GM19397 (cell line): ENCODE results near the gene HOXC11.

Experiments
- ATAC-seq: cut with Tn5 transposase; IDR thresholded peaks from one replicate; pipeline ENCODE4 v1.9.1; 2021; ENCODE audit warnings: mild to moderate bottlenecking, moderate library complexity; ENCODE audit not compliant: unreplicated experiment

The HOXC11 gene

GRCh38 chr12:53972722-53973235 is at the start of gene HOXC11:
Gene HOXC11, plus strand, starts transcription at chr12:53973126. Its CDS starts 116 bp downstream, at chr12:53973242.
- ATAC-seq: no peak

GRCh38 chr12:53924521-53925405 is 48.2 kb upstream of the HOXC11 start:
- no peak for ATAC-seq

- no peak for ATAC-seq
These were observed 45.5 kb upstream of the HOXC11 start for GRCh38 chr12:53927220-53928029.

GRCh38 chr12:53928054-53928835 is 44.7 kb upstream of the HOXC11 start:
- no peak for ATAC-seq

- ATAC-seq: no peak
These were observed 43.4 kb upstream of the HOXC11 start for GRCh38 chr12:53929527-53929926.

- no peak for ATAC-seq
These were observed 42.2 kb upstream of the HOXC11 start for GRCh38 chr12:53930591-53931255.

- ATAC-seq: no peak
These were observed 40.9 kb upstream of the HOXC11 start for GRCh38 chr12:53931844-53932581.

GRCh38 chr12:53932915-53933314 is 40.0 kb upstream of the HOXC11 start:
- no peak for ATAC-seq

GRCh38 chr12:53935383-53936341 is 37.3 kb upstream of the HOXC11 start:
- ATAC-seq: no peak

- no peak for ATAC-seq
These were observed 35.8 kb upstream of the HOXC11 start for GRCh38 chr12:53937099-53937498.

GRCh38 chr12:53937596-53938325 is 35.2 kb upstream of the HOXC11 start:
- no peak for ATAC-seq

GRCh38 chr12:53938326-53939140 is 34.4 kb upstream of the HOXC11 start, which contains the start of gene HOXC13:
Gene HOXC13, plus strand, starts transcription at chr12:53938831. Its CDS starts 76 bp downstream, at chr12:53938907.
- no peak for ATAC-seq

- ATAC-seq: no peak
These were observed 33.5 kb upstream of the HOXC11 start for GRCh38 chr12:53939141-53940108.

- no peak for ATAC-seq
These were observed 32.4 kb upstream of the HOXC11 start for GRCh38 chr12:53940443-53941014.

GRCh38 chr12:53941187-53941586 is 31.7 kb upstream of the HOXC11 start:
- no peak for ATAC-seq
